GM12891 (cell line): Measurements from ENCODE around the gene POU6F2.

Experiments used
- DNase-seq: peaks from one replicate; pipeline ENCODE4 v3.0.0; 2011; ENCODE audit warnings: low spot score; ENCODE audit not compliant: insufficient read length
- FAIRE-seq: peaks from 2 replicates; lab custom pipeline; 2011; peaks lifted over from hg19 to GRCh38; lab: Jason Lieb, UNC
- PAX5 ChIP-seq: IDR thresholded peaks from 2 replicates; pipeline ENCODE4 v1.6.1; 2011; ENCODE audit warnings: low read length, moderate library complexity, mild to moderate bottlenecking; ENCODE audit not compliant: insufficient read depth, severe bottlenecking
- POLR2A ChIP-seq: IDR thresholded peaks from 2 replicates; pipeline ENCODE4 v1.6.1; 2011; ENCODE audit warnings: low read depth, low read length, control low read depth
- POLR2AphosphoS5 ChIP-seq: IDR thresholded peaks from 2 replicates; pipeline ENCODE4 v1.6.1; 2011; ENCODE audit warnings: low read depth, low read length, control low read depth
- POU2F2 ChIP-seq: IDR thresholded peaks from 2 replicates; pipeline ENCODE4 v1.6.1; 2011; ENCODE audit warnings: low read depth, mild to moderate bottlenecking, control low read depth, low read length, moderate library complexity
- SPI1 ChIP-seq: IDR thresholded peaks from 2 replicates; pipeline ENCODE4 v1.6.1; 2011; ENCODE audit warnings: low read depth, low read length, control low read depth
- TAF1 ChIP-seq: IDR thresholded peaks from 2 replicates; pipeline ENCODE4 v1.6.1; 2011; ENCODE audit warnings: low read depth, low read length, control low read depth

Gene POU6F2

DNA sequence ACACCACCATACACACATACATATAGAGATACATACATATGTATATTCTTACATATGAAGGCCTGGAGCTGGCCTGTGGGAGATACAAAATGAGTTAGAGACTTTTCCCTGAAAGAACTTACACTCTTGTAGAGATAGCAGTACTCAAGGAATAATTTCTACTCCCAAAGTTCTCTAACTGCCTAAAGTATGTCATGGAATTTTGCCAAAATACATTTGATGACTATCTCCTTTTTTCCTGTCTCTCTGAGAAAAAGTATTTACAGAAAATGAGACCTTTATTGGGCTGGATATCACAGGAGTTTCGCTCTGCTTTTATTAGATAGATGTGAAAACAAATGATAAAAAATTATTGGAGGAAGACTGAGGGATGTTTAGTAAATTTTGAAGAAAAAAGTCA lies 220.1 kb downstream of the POU6F2 start:
- TF ChIP-seq SPI1 (no peak), POLR2AphosphoS5 (no peak), PAX5 (no peak), POLR2A (no peak), POU2F2 (no peak), TAF1 (no peak)
- no peak for FAIRE-seq
- DNase-seq, result no peak

DNA sequence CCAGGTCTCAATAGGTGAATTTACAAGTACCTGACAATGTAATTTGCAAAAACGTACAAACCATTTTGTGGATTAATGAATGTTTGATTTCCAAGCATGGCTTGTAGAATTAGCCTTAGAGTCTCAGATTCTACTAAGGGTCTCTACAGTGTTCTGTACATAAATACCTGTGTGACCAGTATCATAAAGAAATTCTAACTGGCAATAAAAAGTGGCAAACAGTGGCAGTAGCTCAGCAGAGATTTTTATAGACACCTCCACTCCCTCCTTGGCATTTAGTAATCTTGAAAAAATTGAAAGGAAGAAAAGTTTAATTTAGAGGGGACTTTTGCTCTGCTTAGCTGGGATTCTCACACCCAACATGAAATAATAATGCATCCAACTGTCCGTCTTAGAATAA lies 220.8 kb downstream of the POU6F2 start:
- DNase-seq (no peak), FAIRE-seq (no peak)
- no peak for TF ChIP-seq POU2F2
- TF ChIP-seq PAX5, result no peak
- TF ChIP-seq SPI1, result no peak
- TF ChIP-seq POLR2A, result no peak

DNA sequence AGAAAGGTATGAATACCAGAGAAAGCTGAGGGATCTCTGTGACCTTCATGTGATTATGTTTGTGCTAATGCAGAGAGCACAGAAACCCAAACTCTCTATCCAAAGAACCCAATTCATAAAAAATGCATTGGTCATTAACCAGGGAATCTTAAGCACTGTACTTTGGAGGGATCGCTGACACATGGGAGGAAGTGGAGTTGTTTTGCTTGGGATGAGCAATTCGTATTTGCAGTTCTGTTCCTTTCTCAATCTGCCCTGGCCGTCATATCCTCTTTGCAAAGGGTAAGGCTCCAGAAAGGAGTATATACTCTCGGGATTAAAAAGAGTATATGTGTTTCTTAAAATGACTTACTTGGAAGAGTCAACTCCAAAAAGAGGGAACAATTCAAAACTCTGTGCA lies 221.3 kb downstream of the POU6F2 start:
- no peak for FAIRE-seq
- TF ChIP-seq TAF1 (no peak), POLR2AphosphoS5 (no peak), POLR2A (no peak), POU2F2 (no peak), SPI1 (no peak), PAX5 (no peak)
- no peak for DNase-seq

DNA sequence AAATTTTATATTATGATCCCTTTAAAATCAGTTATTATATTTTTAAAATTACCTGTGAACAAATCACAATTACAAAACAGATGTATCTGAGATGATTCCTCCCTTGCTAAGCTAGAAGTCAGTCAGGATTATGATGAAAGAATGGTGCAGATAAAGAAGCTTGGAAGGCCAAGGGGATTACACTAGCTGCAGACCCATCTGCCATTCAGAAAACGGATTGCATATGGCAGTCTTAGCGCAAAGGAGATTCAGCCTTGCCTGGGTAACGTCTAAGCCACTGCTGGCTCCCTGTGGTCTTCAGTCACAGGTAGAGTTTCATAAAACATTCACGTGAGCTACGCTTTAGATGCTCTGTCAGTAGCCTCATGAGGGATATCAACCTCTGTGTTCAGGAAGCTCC lies 222.2 kb downstream of the POU6F2 start:
- no peak for DNase-seq
- FAIRE-seq, result no peak
- no peak for TF ChIP-seq POLR2AphosphoS5

DNA sequence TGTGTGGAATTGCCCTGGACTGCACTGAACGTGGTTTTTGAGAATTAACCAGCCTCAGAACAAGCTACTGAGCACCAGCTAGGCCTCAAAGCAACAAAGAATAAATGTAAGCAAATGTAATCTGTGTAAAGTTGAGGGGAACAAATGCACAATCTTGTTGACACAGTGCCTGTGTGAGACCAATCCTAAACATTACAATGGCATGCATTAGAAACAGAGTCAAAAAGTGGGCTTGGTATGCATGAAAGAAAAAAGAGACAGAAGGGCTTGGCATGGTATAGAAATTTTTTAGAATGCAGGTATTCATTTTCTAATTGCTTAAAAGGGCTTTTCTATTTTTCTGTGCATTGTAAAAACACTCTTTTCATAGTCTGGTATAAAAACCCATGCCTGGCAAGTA lies 224.3 kb downstream of the POU6F2 start:
- DNase-seq (no peak), FAIRE-seq (no peak)
- TF ChIP-seq POU2F2 (no peak), POLR2A (no peak), SPI1 (no peak), TAF1 (no peak), PAX5 (no peak), POLR2AphosphoS5 (no peak)

DNA sequence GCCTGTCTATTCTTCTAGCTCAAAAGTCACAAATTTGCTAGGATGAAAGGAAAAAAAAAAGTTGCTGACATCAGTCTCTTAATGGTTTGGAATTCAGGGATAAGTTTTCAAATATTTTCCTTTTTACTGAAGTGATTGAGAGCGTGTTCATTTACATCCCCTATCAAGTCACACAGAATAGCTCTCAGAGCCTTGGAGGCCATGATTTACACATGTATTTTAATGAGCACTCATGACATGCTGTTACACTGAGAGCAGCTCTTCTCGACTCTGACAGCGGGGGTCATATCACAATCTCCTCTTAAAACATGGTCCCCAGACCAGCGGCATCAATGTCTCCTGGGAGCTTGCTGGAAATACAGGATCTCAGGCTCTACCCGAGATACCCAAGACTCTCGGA lies 232.7 kb downstream of the POU6F2 start:
- DNase-seq (no peak), FAIRE-seq (no peak)
- TF ChIP-seq POLR2AphosphoS5, result no peak
- no peak for TF ChIP-seq TAF1
- no peak for TF ChIP-seq POU2F2
- no peak for TF ChIP-seq POLR2A
- TF ChIP-seq PAX5, result no peak
- no peak for TF ChIP-seq SPI1

DNA sequence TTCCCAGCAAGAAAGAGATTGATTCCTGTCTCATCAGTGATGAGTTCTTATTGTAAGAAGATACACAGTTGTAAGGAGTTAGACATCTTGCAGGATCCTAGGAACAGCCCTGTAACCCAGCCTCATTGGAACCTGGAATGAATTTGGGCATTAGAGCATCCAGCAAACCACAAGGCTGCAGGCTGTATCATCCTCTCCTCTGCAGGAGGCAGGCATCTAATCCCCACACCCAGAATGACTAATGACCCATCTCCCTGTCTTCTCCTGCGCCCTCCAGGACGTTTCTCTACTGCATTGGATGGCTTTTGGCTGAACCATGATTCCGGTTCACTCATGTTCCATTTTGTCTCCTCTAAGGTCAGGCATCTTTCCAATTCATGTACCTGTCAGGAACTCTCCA lies 233.9 kb downstream of the POU6F2 start:
- no peak for FAIRE-seq
- TF ChIP-seq PAX5 (no peak), POU2F2 (no peak), SPI1 (no peak), POLR2AphosphoS5 (no peak), TAF1 (no peak), POLR2A (no peak)
- no peak for DNase-seq

DNA sequence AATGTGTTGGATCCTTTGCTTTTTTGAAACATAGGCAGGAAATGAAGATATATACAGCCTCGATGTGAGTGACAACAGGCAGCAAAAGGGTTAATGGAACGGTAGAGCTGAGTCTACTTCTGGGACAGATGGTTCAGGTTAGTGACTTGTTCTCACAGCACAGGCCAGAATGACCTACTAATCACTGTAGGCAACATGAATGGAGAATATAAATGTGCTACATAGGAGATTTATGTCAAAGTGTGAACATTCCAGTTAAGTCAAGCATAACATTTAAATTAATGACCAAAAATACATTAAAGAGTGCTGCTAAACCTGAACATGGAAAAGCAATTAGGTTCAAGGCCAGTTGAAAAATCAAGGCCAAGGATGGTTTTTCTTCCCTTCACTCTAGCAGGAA lies 235.2 kb downstream of the POU6F2 start:
- no peak for FAIRE-seq

DNA sequence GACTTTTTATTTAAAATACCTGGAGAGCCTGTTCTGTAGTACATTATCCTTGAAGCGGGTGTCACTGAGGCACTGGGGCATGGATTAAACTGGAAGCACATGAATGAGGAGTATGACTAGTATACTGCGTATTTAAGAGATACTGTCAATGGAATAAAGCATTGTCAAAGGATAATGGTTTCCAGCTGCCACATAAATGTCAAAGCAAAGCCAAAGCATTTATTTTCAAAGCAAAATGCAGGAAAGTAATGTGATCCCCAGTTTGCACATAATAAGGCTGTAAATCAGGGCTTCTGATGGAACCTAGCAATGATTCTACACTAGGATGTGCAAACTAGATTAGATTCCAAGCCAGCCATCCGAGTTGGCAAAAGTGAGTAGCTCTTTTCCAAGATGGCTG lies 240.1 kb downstream of the POU6F2 start:
- FAIRE-seq, result no peak
- DNase-seq, result no peak
- no peak for TF ChIP-seq PAX5
- no peak for TF ChIP-seq POLR2A
- no peak for TF ChIP-seq POLR2AphosphoS5
- TF ChIP-seq SPI1, result no peak
- no peak for TF ChIP-seq POU2F2
- TF ChIP-seq TAF1, result no peak

More for the DNA sequence above, 235.2 kb downstream of the POU6F2 start:
- TF ChIP-seq POU2F2, result no peak
- TF ChIP-seq POLR2AphosphoS5, result no peak
- TF ChIP-seq POLR2A, result no peak
- no peak for TF ChIP-seq SPI1
- TF ChIP-seq PAX5, result no peak
- no peak for TF ChIP-seq TAF1
- no peak for DNase-seq

DNA sequence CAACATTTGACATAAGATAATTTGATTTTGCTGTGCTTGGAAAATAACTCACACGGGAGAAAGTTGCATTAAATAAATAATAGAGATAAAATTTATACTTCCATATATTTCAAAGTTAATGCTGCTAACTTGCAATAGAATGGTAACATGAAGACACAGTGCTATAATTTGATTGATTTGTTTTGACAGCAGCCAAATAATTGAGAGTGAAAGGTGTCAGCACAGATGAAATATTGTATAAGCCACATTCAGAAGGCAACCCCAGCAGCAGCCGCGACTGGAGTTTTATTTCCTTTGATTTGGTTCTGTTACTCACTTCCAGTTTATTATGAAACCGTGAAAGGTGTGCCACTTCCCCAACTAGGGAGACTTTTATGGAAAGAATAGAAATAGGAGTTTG lies 242.2 kb downstream of the POU6F2 start:
- TF ChIP-seq POLR2A (no peak), SPI1 (no peak), POU2F2 (no peak), PAX5 (no peak), POLR2AphosphoS5 (no peak), TAF1 (no peak)
- FAIRE-seq (no peak), DNase-seq (no peak)
